NCI-H187 treated with DMSO at 0.1 percent for 48 hours (cell line): Measurements from ENCODE around the gene FBXO34.

Source experiments
- DNase-seq: peaks from one replicate; lab custom pipeline; 2025; lab: John Stamatoyannopoulos, UW

FBXO34 gene

GRCh38 chr14:55272387-55272786 lies 1.2 kb downstream of the FBXO34 start:
- no peak for DNase-seq

GRCh38 chr14:55272922-55273321 lies 1.7 kb downstream of the FBXO34 start:
- DNase-seq: no peak

- DNase-seq: no peak
Measured at GRCh38 chr14:55274146-55274545, 2.9 kb downstream of the FBXO34 start.

GRCh38 chr14:55274751-55275150 lies 3.5 kb downstream of the FBXO34 start:
- no peak for DNase-seq

GRCh38 chr14:55276736-55277135 lies 5.5 kb downstream of the FBXO34 start:
- DNase-seq: no peak

GRCh38 chr14:55277972-55278740 lies 6.9 kb downstream of the FBXO34 start:
- no peak for DNase-seq

- no peak for DNase-seq
Measured at GRCh38 chr14:55279384-55279783, 8.2 kb downstream of the FBXO34 start.

- DNase-seq: no peak
Measured at GRCh38 chr14:55281316-55281839, 10.2 kb downstream of the FBXO34 start.

GRCh38 chr14:55285048-55285652 lies 13.9 kb downstream of the FBXO34 start:
- DNase-seq: no peak

- no peak for DNase-seq
Measured at GRCh38 chr14:55288439-55288838, 17.2 kb downstream of the FBXO34 start.

GRCh38 chr14:55291480-55292081 lies 20.4 kb downstream of the FBXO34 start:
- no peak for DNase-seq

GRCh38 chr14:55294603-55295002 lies 23.4 kb downstream of the FBXO34 start:
- no peak for DNase-seq

- no peak for DNase-seq
Measured at GRCh38 chr14:55297611-55298499, 26.6 kb downstream of the FBXO34 start.

GRCh38 chr14:55298500-55298822 lies 27.2 kb downstream of the FBXO34 start:
- DNase-seq: no peak

- no peak for DNase-seq
Measured at GRCh38 chr14:55301437-55302121, 30.4 kb downstream of the FBXO34 start.

GRCh38 chr14:55302367-55303124 lies 31.3 kb downstream of the FBXO34 start:
- DNase-seq: no peak

- DNase-seq: no peak
Measured at GRCh38 chr14:55303125-55303499, 31.9 kb downstream of the FBXO34 start.

GRCh38 chr14:55303691-55304145 lies 32.5 kb downstream of the FBXO34 start:
- no peak for DNase-seq

GRCh38 chr14:55306938-55307589 lies 35.8 kb downstream of the FBXO34 start:
- no peak for DNase-seq

- DNase-seq: no peak
Measured at GRCh38 chr14:55309154-55309553, 37.9 kb downstream of the FBXO34 start.
